A673 (cell line): Measurements from ENCODE around the gene CDX1. TPM values are rescaled to one million over a fixed set of nuclear protein-coding genes. Genes with fewer than 3 reads are reported as not detected.

ENCODE experiments used
- Bru-seq: library from RNA; stranded (reverse); fragments of 400-500 nt; gene quantifications from one replicate; lab custom pipeline; 2021; lab: Mats Ljungman, UMichigan
- BruChase-seq, 2 experiments: library from RNA; stranded (reverse); fragments of 400-500 nt; gene quantifications; one replicate each; lab custom pipeline; 2021; lab: Mats Ljungman, UMichigan
- BruUV-seq: library from RNA; stranded (reverse); fragments of 400-500 nt; replicated peaks from 2 replicates; lab custom pipeline; 2021; lab: Mats Ljungman, UMichigan
- CTCF ChIA-PET: fragments of 300-600 bp; sonication (Branson Sonifier 250); formaldehyde crosslinking; loops from one replicate; lab custom pipeline; 2022; ENCODE audit warnings: antibody characterized with exemption; lab: Charles Lee
- POLR2A ChIA-PET: fragments of 300-600 bp; sonication (Branson Sonifier 250); formaldehyde crosslinking; loops from one replicate; lab custom pipeline; 2022; ENCODE audit warnings: antibody characterized with exemption; ENCODE audit not compliant: low non-redundant PET; lab: Charles Lee
- DNase-seq: peaks from one replicate; pipeline ENCODE4 v3.0.0-alpha.2; 2015; ENCODE audit warnings: low spot score
- H3K27ac ChIP-seq: fragments of 200-600 bp; sonication (generic); 2 replicates; pipeline ENCODE4 v1.5.1; 2016; ENCODE audit warnings: mixed run types, low read depth, mild to moderate bottlenecking, mixed read lengths, antibody characterized with exemption, low read length; ENCODE audit not compliant: poor library complexity, severe bottlenecking
- H3K27me3 ChIP-seq: fragments of 200-600 bp; sonication (generic); replicated peaks from 2 replicates; pipeline ENCODE4 v1.6.1; 2017; ENCODE audit warnings: mixed run types, low read depth, mild to moderate bottlenecking, mixed read lengths, antibody characterized with exemption, low read length; ENCODE audit not compliant: insufficient read depth, poor library complexity
- H3K36me3 ChIP-seq: fragments of 200-600 bp; sonication (generic); 2 replicates; pipeline ENCODE4 v1.6.1; 2016; ENCODE audit warnings: mixed run types, mild to moderate bottlenecking, mixed read lengths, antibody characterized with exemption, low read length; ENCODE audit not compliant: insufficient read depth, poor library complexity, severe bottlenecking
- H3K4me1 ChIP-seq: fragments of 200-600 bp; sonication (generic); 2 replicates; pipeline ENCODE4 v1.6.1; 2017; ENCODE audit warnings: mixed run types, mild to moderate bottlenecking, mixed read lengths, antibody characterized with exemption, low read length; ENCODE audit not compliant: insufficient read depth, poor library complexity, severe bottlenecking
- H3K4me3 ChIP-seq: fragments of 200-600 bp; sonication (generic); 2 replicates; pipeline ENCODE4 v1.5.1; 2016; ENCODE audit warnings: low read depth, mixed run types, mild to moderate bottlenecking, mixed read lengths, low read length; ENCODE audit not compliant: poor library complexity, severe bottlenecking
- H3K9me3 ChIP-seq: fragments of 200-600 bp; sonication (generic); 2 replicates; pipeline ENCODE4 v1.6.1; 2016; ENCODE audit warnings: mixed run types, low read depth, mild to moderate bottlenecking, mixed read lengths, antibody characterized with exemption, low read length; ENCODE audit not compliant: poor library complexity, severe bottlenecking
- CTCF ChIP-seq: fragments of 300-800, 200-600 bp; sonication (generic); conservative IDR thresholded peaks from 2 replicates; pipeline ENCODE4 v1.5.1; 2017; ENCODE audit warnings: low read depth, mild to moderate bottlenecking, antibody characterized with exemption, low read length, moderate library complexity, mixed read lengths
- EZH2 ChIP-seq: fragments of 200-600 bp; sonication (generic); IDR thresholded peaks from 2 replicates; pipeline ENCODE4 v1.6.1; 2017; ENCODE audit warnings: borderline replicate concordance, low read depth, mild to moderate bottlenecking, mixed read lengths, antibody characterized with exemption, low read length; ENCODE audit not compliant: poor library complexity, severe bottlenecking
- intact Hi-C: fragments of 100-400 bp; cut with micrococcal nuclease; formaldehyde crosslinking; loops from one replicate; pipeline ENCODE4 v1.10.0; 2022; ENCODE audit not compliant: unreplicated experiment
- long read RNA-seq: library from polyadenylated mRNA; stranded (forward); transcript quantifications from one replicate; pipeline ENCODE4 v2.0.0, GENCODE V29; 2022
- total RNA-seq: library from RNA; stranded (reverse); gene quantifications from 2 replicates; pipeline ENCODE4 v1.2.3, GENCODE V29; 2021

Gene CDX1
- total RNA-seq (not detected in 2 replicates), Bru-seq, nascent RNA (not detected), BruChase-seq, experiment 1, labeled RNA remaining after a 2-hour chase (percentile 5 among the genes with signal in this experiment), BruChase-seq, experiment 2, labeled RNA remaining after a 6-hour chase (percentile 5 among the genes with signal in this experiment)
- long read RNA-seq, result 0 reads

DNA sequence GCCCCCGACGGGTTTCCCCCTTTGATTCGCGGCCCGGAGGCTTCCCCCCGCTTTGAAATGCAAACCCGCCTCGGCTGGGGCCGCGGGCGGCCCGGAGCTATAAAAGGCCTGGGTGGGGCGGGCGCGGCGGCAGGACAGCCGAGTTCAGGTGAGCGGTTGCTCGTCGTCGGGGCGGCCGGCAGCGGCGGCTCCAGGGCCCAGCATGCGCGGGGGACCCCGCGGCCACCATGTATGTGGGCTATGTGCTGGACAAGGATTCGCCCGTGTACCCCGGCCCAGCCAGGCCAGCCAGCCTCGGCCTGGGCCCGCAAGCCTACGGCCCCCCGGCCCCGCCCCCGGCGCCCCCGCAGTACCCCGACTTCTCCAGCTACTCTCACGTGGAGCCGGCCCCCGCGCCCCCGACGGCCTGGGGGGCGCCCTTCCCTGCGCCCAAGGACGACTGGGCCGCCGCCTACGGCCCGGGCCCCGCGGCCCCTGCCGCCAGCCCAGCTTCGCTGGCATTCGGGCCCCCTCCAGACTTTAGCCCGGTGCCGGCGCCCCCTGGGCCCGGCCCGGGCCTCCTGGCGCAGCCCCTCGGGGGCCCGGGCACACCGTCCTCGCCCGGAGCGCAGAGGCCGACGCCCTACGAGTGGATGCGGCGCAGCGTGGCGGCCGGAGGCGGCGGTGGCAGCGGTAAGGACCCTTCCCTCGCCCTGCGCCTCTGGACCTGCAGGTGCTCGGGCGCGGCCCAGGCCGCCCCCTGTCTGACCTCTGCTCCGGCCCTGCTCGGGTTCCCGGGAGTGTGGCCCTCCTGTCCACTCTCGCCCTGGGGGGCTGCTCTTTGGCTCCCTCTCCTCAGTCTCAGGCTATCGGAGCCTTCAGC lies at the start of gene CDX1:
CDX1 (plus strand) TSS at position 129 of the 862 bp plus-strand sequence; CDS start at position 228, 99 bp downstream.
- intact Hi-C loops, result loop anchor here (10.0 kb wide), 1 partner anchor 268 kb away; no protein-coding TSS in a partner anchor
- Histone ChIP-seq H3K4me3 (no peak within 1 kb of the TSS), H3K36me3 (no peaks in the 10 kb centered on the region), H3K9me3 (no peaks in the 10 kb centered on the region), H3K27me3 (no peaks in the 10 kb centered on the region), H3K27ac (no peak within 1 kb of the TSS), H3K4me1 (peaks cover 10% of the 10 kb centered on the region)
- no peak for TF ChIP-seq EZH2
- no peak for TF ChIP-seq CTCF
- ChIA-PET CTCF (interaction anchor here (0.6 to 1.3 kb wide), 2 partner anchors 9 to 805 kb away, joined by 3 to 5 read pairs; no protein-coding TSS in a partner anchor), POLR2A (no interaction called here)
- BruUV-seq, result no TSS peak
- DNase-seq, result no peak

DNA sequence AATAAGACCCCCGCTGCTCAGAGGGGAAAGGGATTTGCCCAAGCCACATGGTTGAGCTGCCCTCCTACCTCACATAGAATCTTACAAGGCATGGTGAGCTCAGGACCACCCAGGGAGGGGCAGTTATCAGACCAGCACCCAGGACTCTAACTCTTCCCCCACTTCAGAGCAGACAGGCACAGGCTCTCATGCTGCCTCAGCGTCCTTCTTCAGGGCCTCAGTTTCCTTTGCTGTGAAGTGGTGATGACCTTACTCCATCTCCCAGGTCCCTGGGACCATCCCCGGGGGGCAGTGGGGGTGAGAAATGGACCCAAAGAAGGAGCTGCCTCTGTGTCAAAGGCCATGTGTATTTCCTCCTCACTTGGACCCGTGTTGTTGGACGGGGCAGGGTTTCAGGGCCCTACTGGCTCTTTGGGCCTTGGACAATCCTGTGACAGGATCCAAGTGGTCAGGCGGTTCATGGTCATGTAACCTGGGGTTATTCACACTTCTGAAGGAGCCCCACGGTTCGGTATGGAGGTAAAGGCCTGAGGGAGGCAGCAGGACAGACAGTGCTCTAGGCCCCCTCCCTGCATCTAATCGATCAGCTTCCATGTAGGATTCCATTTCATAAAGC lies 48.5 kb upstream of the CDX1 start:
- ChIA-PET POLR2A (no interaction called here), CTCF (no interaction called here)
- TF ChIP-seq CTCF (no peak), EZH2 (no peak)
- Histone ChIP-seq H3K27ac (no peak overlapping the region), H3K4me1 (no peaks in the 10 kb centered on the region), H3K4me3 (no peak overlapping the region), H3K9me3 (no peaks in the 10 kb centered on the region), H3K36me3 (peaks cover 7% of the 10 kb centered on the region), H3K27me3 (no peaks in the 10 kb centered on the region)
- intact Hi-C loops, result loop anchor here (10.0 kb wide), 1 partner anchor 283 kb away; no protein-coding TSS in a partner anchor
- DNase-seq, result no peak
- no TSS peak for BruUV-seq

DNA sequence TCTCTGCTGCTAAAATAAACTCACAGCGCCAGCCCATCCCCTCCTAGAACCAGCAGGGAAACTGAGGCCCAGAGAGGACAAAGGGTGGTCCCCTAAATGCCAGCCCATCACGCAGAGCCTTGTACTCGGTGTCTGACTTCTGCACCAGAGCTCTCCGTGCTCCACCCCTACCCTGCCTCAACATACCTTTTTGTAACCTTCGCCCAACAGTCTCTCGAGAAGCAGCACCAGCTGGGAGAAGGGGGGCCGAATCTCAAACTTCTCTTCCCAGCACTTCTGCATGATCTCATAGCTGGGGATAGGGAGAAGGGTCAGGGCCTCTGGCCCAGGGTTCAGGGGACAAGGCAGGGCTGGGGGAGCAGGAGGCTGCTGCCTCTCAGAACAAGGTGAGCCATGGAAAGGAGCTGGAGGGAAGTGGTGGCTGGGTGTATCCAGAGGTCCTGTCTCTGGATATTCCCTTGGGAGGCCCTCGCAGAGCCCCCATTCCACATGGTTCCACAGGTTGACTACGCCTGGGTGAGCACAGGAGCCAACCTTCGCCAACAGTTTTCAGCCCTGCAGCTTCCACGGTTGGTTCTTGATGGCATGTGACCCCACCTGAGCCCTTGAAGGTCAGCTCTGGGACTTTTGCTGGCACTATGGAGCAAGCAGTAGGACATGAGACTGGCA lies 47.9 kb upstream of the CDX1 start:
- no peak for DNase-seq
- Histone ChIP-seq H3K4me3 (no peak overlapping the region), H3K27me3 (no peaks in the 10 kb centered on the region), H3K27ac (no peak overlapping the region), H3K9me3 (no peaks in the 10 kb centered on the region), H3K36me3 (peaks cover 7% of the 10 kb centered on the region), H3K4me1 (no peaks in the 10 kb centered on the region)
- POLR2A ChIA-PET, result interaction anchor here (0.6 kb wide), 1 partner anchor 80 kb away, joined by 3 read pairs; no protein-coding TSS in a partner anchor
- CTCF ChIA-PET, result no interaction called here
- intact Hi-C loops, result loop anchor here (10.0 kb wide), 1 partner anchor 284 kb away; no protein-coding TSS in a partner anchor
- TF ChIP-seq CTCF (no peak), EZH2 (no peak)
- BruUV-seq, result no TSS peak
